HUES64 (cell line): ENCODE data around the gene PARP6.

Experiments
- H3K27ac ChIP-seq: 2 replicates; pipeline ENCODE4 v1.7.0; 2013; ENCODE audit warnings: low read depth, low read length, inconsistent platforms
- H3K27me3 ChIP-seq: 2 replicates; pipeline ENCODE4 v1.6.1; 2013; ENCODE audit warnings: mild to moderate bottlenecking, low read length; ENCODE audit not compliant: insufficient read depth
- H3K36me3 ChIP-seq: 2 replicates; pipeline ENCODE4 v1.6.1; 2013; ENCODE audit warnings: mild to moderate bottlenecking, low read length; ENCODE audit not compliant: insufficient read depth
- H3K4me1 ChIP-seq: 2 replicates; pipeline ENCODE4 v1.6.1; 2013; ENCODE audit warnings: mild to moderate bottlenecking, low read length, moderate library complexity; ENCODE audit not compliant: insufficient read depth
- H3K4me3 ChIP-seq: 2 replicates; pipeline ENCODE4 v1.5.1; 2013; ENCODE audit warnings: mild to moderate bottlenecking, low read length, moderate library complexity
- H3K9ac ChIP-seq: 2 replicates; pipeline ENCODE4 v1.6.1; 2013; ENCODE audit warnings: mild to moderate bottlenecking, low read depth, low read length
- H3K9me3 ChIP-seq: 2 replicates; pipeline ENCODE4 v1.6.1; 2013; ENCODE audit warnings: low read depth, low read length; ENCODE audit not compliant: insufficient read depth
- WGBS: fragments of 150-250, 120-280 bp; methylation state at CpG from one replicate; pipeline ENCODE4 v1.1.7; 2013; ENCODE audit warnings: missing lambda C conversion rate; 5-methylcytosine and 5-hydroxymethylcytosine counted together

Gene PARP6

GRCh38 chr15:72205896-72206676, 66.3 kb downstream of the PARP6 start:
- Histone ChIP-seq H3K27me3 (no peaks in the 10 kb centered on the region), H3K9me3 (no peaks in the 10 kb centered on the region), H3K27ac (no peak overlapping the region), H3K4me1 (no peaks in the 10 kb centered on the region), H3K4me3 (no peak overlapping the region), H3K9ac (no peak overlapping the region), H3K36me3 (peaks cover 100% of the 10 kb centered on the region)
- 94% methylated on average over 10 of the region's 10 CpGs for WGBS

- no peak overlapping the region for H3K27ac ChIP-seq
- WGBS, result 98% methylated on average over 2 of the region's 2 CpGs
Observed at GRCh38 chr15:72205273-72205672, 67.1 kb downstream of the PARP6 start.

GRCh38 chr15:72203507-72203837, 68.9 kb downstream of the PARP6 start:
- Histone ChIP-seq H3K4me3 (no peak overlapping the region), H3K9me3 (no peaks in the 10 kb centered on the region), H3K27ac (no peak overlapping the region), H3K9ac (no peak overlapping the region), H3K36me3 (peaks cover 99% of the 10 kb centered on the region), H3K4me1 (no peaks in the 10 kb centered on the region), H3K27me3 (no peaks in the 10 kb centered on the region)
- 93% methylated on average over 5 of the region's 5 CpGs for WGBS

More at GRCh38 chr15:72205273-72205672, 67.1 kb downstream of the PARP6 start:
- no peak overlapping the region for H3K9ac ChIP-seq
- no peaks in the 10 kb centered on the region for H3K4me1 ChIP-seq
- no peaks in the 10 kb centered on the region for H3K27me3 ChIP-seq
- H3K36me3 ChIP-seq, result peaks cover 100% of the 10 kb centered on the region
- no peaks in the 10 kb centered on the region for H3K9me3 ChIP-seq
- H3K4me3 ChIP-seq, result no peak overlapping the region

GRCh38 chr15:72202801-72203506, 69.4 kb downstream of the PARP6 start:
- no peak overlapping the region for H3K27ac ChIP-seq
- no peaks in the 10 kb centered on the region for H3K9me3 ChIP-seq
- H3K36me3 ChIP-seq, result peaks cover 95% of the 10 kb centered on the region
- 97% methylated on average over 8 of the region's 8 CpGs for WGBS
- no peaks in the 10 kb centered on the region for H3K27me3 ChIP-seq
- H3K4me3 ChIP-seq, result no peak overlapping the region
- no peaks in the 10 kb centered on the region for H3K4me1 ChIP-seq
- H3K9ac ChIP-seq, result no peak overlapping the region

GRCh38 chr15:72202302-72202701, 70.1 kb downstream of the PARP6 start:
- Histone ChIP-seq H3K9me3 (no peaks in the 10 kb centered on the region), H3K4me1 (no peaks in the 10 kb centered on the region), H3K4me3 (no peak overlapping the region), H3K36me3 (peaks cover 88% of the 10 kb centered on the region), H3K27ac (no peak overlapping the region), H3K27me3 (peaks cover 2% of the 10 kb centered on the region), H3K9ac (no peak overlapping the region)
- 96% methylated on average over 13 of the region's 13 CpGs for WGBS

- H3K27me3 ChIP-seq, result peaks cover 11% of the 10 kb centered on the region
- no peak overlapping the region for H3K27ac ChIP-seq
- no peaks in the 10 kb centered on the region for H3K9me3 ChIP-seq
- H3K4me3 ChIP-seq, result no peak overlapping the region
- WGBS, result 92% methylated on average over 3 of the region's 3 CpGs
- no peaks in the 10 kb centered on the region for H3K4me1 ChIP-seq
- H3K36me3 ChIP-seq, result peaks cover 80% of the 10 kb centered on the region
- H3K9ac ChIP-seq, result no peak overlapping the region
Observed at GRCh38 chr15:72201391-72201921, 70.9 kb downstream of the PARP6 start.

- H3K4me1 ChIP-seq, result no peaks in the 10 kb centered on the region
- H3K9ac ChIP-seq, result no peak overlapping the region
- H3K4me3 ChIP-seq, result no peak overlapping the region
- WGBS, result 93% methylated on average over 15 of the region's 15 CpGs
- no peak overlapping the region for H3K27ac ChIP-seq
- H3K27me3 ChIP-seq, result peaks cover 19% of the 10 kb centered on the region
- peaks cover 72% of the 10 kb centered on the region for H3K36me3 ChIP-seq
- H3K9me3 ChIP-seq, result no peaks in the 10 kb centered on the region
Observed at GRCh38 chr15:72200395-72201237, 71.7 kb downstream of the PARP6 start.

- H3K27me3 ChIP-seq, result peaks cover 28% of the 10 kb centered on the region
- H3K4me3 ChIP-seq, result no peak overlapping the region
- H3K27ac ChIP-seq, result no peak overlapping the region
- WGBS, result 82% methylated on average over 2 of the region's 2 CpGs
- H3K9me3 ChIP-seq, result no peaks in the 10 kb centered on the region
- H3K4me1 ChIP-seq, result no peaks in the 10 kb centered on the region
- peaks cover 63% of the 10 kb centered on the region for H3K36me3 ChIP-seq
- no peak overlapping the region for H3K9ac ChIP-seq
Observed at GRCh38 chr15:72199721-72200212, 72.6 kb downstream of the PARP6 start.

GRCh38 chr15:72199205-72199515, 73.2 kb downstream of the PARP6 start:
- Histone ChIP-seq H3K9ac (no peak overlapping the region), H3K36me3 (peaks cover 57% of the 10 kb centered on the region), H3K4me1 (0 out of 2 replicates have a peak, but pooled peaks cover 1% of the 10 kb centered on the region), H3K27me3 (peaks cover 30% of the 10 kb centered on the region), H3K4me3 (no peak overlapping the region), H3K27ac (no peak overlapping the region), H3K9me3 (no peaks in the 10 kb centered on the region)
- WGBS, result 90% methylated on average over 2 of the region's 2 CpGs

- WGBS, result 77% methylated on average over 10 of the region's 11 CpGs
- Histone ChIP-seq H3K9ac (no peak overlapping the region), H3K9me3 (no peaks in the 10 kb centered on the region), H3K27me3 (peaks cover 32% of the 10 kb centered on the region), H3K4me1 (0 out of 2 replicates have a peak, but pooled peaks cover 6% of the 10 kb centered on the region), H3K27ac (no peak overlapping the region), H3K4me3 (peak overlapping the region; percentile 42), H3K36me3 (peaks cover 51% of the 10 kb centered on the region)
Observed at GRCh38 chr15:72198356-72199204, 73.8 kb downstream of the PARP6 start.
